ENCODE measurements around the gene RPRD1B.
A peak's percentile ranks its signal among the peaks of the same experiment; 100 is the strongest.

The RPRD1B gene

GRCh38 chr20:38024496-38024895, 9.1 kb upstream of the RPRD1B start:
- H3K4me1 ChIP-seq (ENCODE audit: control insufficient read depth, insufficient read depth, low read length) = peaks cover 7% of the 10 kb centered on the region
- H3K9me3 ChIP-seq (ENCODE audit: control insufficient read depth, low read length) = no peaks in the 10 kb centered on the region
- H3K4me3 ChIP-seq (ENCODE audit: low read length) = no peak overlapping the region
- no peak overlapping the region for H3K9ac ChIP-seq (ENCODE audit: low read length)
- peaks cover 6% of the 10 kb centered on the region for H3K36me3 ChIP-seq (ENCODE audit: control insufficient read depth, insufficient read depth, low read length, severe bottlenecking)
- H3K27me3 ChIP-seq (replicated peaks; ENCODE audit: control insufficient read depth, insufficient read depth, low read length) = no peaks in the 10 kb centered on the region
- DNase-seq (ENCODE audit: low read depth) = no peak

DNA sequence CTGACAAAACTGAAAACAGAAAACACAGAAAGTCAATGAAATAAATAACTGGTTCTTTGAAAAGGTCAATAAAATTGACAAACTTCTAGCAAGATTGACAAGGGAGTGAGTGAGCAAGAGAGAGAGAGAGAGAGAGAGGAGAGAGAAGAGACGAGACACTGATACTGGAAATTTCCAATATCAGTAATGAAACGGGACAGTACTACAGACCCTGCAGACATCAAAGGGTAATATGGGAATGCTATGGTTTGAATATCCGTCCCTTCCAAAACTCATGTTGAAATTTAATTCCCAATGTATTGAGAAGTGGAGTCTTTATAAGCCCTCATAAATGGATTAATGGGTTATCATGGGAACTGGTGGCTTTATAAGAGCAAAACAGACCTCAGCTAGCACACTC, 4.1 kb upstream of the RPRD1B start:
- peaks cover 6% of the 10 kb centered on the region for H3K36me3 ChIP-seq (ENCODE audit: control insufficient read depth, insufficient read depth, low read length, severe bottlenecking)
- H3K4me3 ChIP-seq (ENCODE audit: low read length) = no peak overlapping the region
- H3K9me3 ChIP-seq (ENCODE audit: control insufficient read depth, low read length) = no peaks in the 10 kb centered on the region
- DNase-seq (ENCODE audit: low read depth) = no peak
- H3K9ac ChIP-seq (ENCODE audit: low read length) = no peak overlapping the region
- H3K27me3 ChIP-seq (replicated peaks; ENCODE audit: control insufficient read depth, insufficient read depth, low read length) = no peaks in the 10 kb centered on the region
- peaks cover 14% of the 10 kb centered on the region for H3K4me1 ChIP-seq (ENCODE audit: control insufficient read depth, insufficient read depth, low read length)

DNA sequence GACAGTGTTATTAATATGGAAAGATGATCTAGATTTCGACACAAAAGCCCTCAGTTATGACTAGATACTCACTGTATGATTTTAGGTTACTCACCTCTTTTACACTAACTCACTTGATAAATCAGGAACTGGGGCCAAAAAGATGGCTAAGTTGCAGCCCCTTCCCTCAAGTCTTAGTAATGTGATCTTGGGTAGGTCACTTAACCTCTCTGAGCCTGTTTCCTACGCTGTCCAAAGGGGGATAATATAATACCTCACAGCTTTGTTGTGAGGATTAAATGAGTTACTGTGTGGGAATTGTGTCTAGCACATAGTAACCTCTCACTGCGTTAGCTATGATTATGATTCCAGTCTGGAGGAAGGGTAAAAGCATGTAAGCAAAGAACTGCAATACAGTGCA, 1.6 kb upstream of the RPRD1B start:
- H3K4me1 ChIP-seq (ENCODE audit: control insufficient read depth, insufficient read depth, low read length) = peaks cover 26% of the 10 kb centered on the region
- peak overlapping the region; percentile 99 for H3K4me3 ChIP-seq (ENCODE audit: low read length)
- no peaks in the 10 kb centered on the region for H3K27me3 ChIP-seq (replicated peaks; ENCODE audit: control insufficient read depth, insufficient read depth, low read length)
- H3K9ac ChIP-seq (ENCODE audit: low read length) = no peak overlapping the region
- H3K36me3 ChIP-seq (ENCODE audit: control insufficient read depth, insufficient read depth, low read length, severe bottlenecking) = no peaks in the 10 kb centered on the region
- no peaks in the 10 kb centered on the region for H3K9me3 ChIP-seq (ENCODE audit: control insufficient read depth, low read length)
- DNase-seq (ENCODE audit: low read depth) = no peak

DNA sequence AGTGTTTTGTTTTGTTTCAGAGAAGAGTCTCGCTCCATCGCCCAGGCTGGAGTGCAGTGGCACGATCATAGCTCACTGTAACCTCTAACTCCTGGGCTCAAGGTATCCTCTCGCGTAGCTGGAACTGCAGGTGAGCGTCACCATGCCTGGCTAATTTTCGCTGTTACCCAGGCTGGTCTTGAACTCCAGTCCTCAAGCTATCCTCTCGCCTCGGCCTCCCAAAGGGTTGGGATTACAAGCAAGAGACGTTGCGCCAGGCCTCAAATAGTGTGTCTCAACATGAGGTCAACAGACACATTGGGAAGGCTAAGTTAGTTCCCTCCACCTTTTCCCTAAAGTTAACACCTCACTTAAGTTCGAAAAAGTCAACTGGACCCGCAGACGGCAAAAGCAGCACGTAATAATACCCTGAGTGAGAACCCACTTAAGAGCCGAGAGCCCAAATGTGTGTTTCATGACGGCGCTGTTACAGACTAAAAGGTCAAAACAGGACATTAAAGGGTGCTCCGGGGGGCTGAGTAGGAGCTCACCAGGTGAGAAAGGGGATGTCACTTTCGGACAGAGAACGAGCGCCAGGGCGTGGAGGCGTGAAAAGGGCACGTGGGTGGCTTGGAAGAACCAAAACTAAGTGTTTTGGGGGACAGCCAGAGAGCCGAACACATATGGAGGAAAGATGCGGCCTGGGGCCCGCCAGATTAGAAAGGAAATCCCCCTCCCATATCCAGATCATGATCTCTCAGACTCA, 789 bp upstream of the RPRD1B start:
- DNase-seq (ENCODE audit: low read depth) = no peak
- no peaks in the 10 kb centered on the region for H3K27me3 ChIP-seq (replicated peaks; ENCODE audit: control insufficient read depth, insufficient read depth, low read length)
- H3K9me3 ChIP-seq (ENCODE audit: control insufficient read depth, low read length) = no peaks in the 10 kb centered on the region
- H3K4me1 ChIP-seq (ENCODE audit: control insufficient read depth, insufficient read depth, low read length) = peaks cover 26% of the 10 kb centered on the region
- no peaks in the 10 kb centered on the region for H3K36me3 ChIP-seq (ENCODE audit: control insufficient read depth, insufficient read depth, low read length, severe bottlenecking)
- H3K4me3 ChIP-seq (ENCODE audit: low read length) = peak overlapping the region; percentile 99
- H3K9ac ChIP-seq (ENCODE audit: low read length) = peak overlapping the region; percentile 99

- Histone ChIP-seq H3K36me3 (ENCODE audit: control insufficient read depth, insufficient read depth, low read length, severe bottlenecking) (no peaks in the 10 kb centered on the region), H3K9ac (ENCODE audit: low read length) (peak overlapping the region; percentile 99), H3K4me1 (ENCODE audit: control insufficient read depth, insufficient read depth, low read length) (peaks cover 26% of the 10 kb centered on the region), H3K4me3 (ENCODE audit: low read length) (peak overlapping the region; percentile 99), H3K9me3 (ENCODE audit: control insufficient read depth, low read length) (no peaks in the 10 kb centered on the region), H3K27me3 (replicated peaks; ENCODE audit: control insufficient read depth, insufficient read depth, low read length) (no peaks in the 10 kb centered on the region)
- DNase-seq (ENCODE audit: low read depth) = peak; percentile 19
Measured at GRCh38 chr20:38034108-38034649, 633 bp downstream of the RPRD1B start.

DNA sequence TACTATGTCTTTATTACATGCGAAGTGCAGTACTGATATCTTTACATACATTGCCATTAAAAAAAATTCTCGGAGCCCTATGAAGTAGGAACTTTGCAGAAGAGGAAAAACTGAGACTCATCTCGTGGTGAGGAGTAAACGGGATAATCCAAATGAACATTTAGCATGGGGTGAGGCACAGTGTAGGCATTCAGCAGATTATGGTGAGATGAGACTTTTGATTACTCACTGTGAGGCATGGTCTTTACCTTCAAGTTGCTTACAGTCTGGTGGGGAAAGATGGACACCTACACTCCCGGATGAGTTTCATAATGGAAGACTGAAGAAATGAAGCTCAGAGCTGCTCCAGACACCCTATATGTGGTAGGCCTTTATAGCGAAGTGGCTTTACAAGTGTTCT, 1.4 kb downstream of the RPRD1B start:
- no peaks in the 10 kb centered on the region for H3K9me3 ChIP-seq (ENCODE audit: control insufficient read depth, low read length)
- no peaks in the 10 kb centered on the region for H3K36me3 ChIP-seq (ENCODE audit: control insufficient read depth, insufficient read depth, low read length, severe bottlenecking)
- peak overlapping the region; percentile 99 for H3K9ac ChIP-seq (ENCODE audit: low read length)
- peak overlapping the region; percentile 99 for H3K4me3 ChIP-seq (ENCODE audit: low read length)
- H3K27me3 ChIP-seq (replicated peaks; ENCODE audit: control insufficient read depth, insufficient read depth, low read length) = no peaks in the 10 kb centered on the region
- H3K4me1 ChIP-seq (ENCODE audit: control insufficient read depth, insufficient read depth, low read length) = peaks cover 26% of the 10 kb centered on the region
- no peak for DNase-seq (ENCODE audit: low read depth)

- H3K27me3 ChIP-seq (replicated peaks; ENCODE audit: control insufficient read depth, insufficient read depth, low read length) = no peaks in the 10 kb centered on the region
Measured at GRCh38 chr20:38036366-38036765, 2.8 kb downstream of the RPRD1B start.

GRCh38 chr20:38040276-38040675, 6.7 kb downstream of the RPRD1B start:
- peaks cover 39% of the 10 kb centered on the region for H3K36me3 ChIP-seq (ENCODE audit: control insufficient read depth, insufficient read depth, low read length, severe bottlenecking)
- H3K4me3 ChIP-seq (ENCODE audit: low read length) = no peak overlapping the region
- H3K9ac ChIP-seq (ENCODE audit: low read length) = no peak overlapping the region

More at GRCh38 chr20:38036366-38036765, 2.8 kb downstream of the RPRD1B start:
- no peaks in the 10 kb centered on the region for H3K9me3 ChIP-seq (ENCODE audit: control insufficient read depth, low read length)
- H3K4me1 ChIP-seq (ENCODE audit: control insufficient read depth, insufficient read depth, low read length) = peaks cover 26% of the 10 kb centered on the region
- DNase-seq (ENCODE audit: low read depth) = no peak
- no peak overlapping the region for H3K9ac ChIP-seq (ENCODE audit: low read length)
- H3K4me3 ChIP-seq (ENCODE audit: low read length) = no peak overlapping the region
- peaks cover 12% of the 10 kb centered on the region for H3K36me3 ChIP-seq (ENCODE audit: control insufficient read depth, insufficient read depth, low read length, severe bottlenecking)

GRCh38 chr20:38043512-38044300, 10.2 kb downstream of the RPRD1B start:
- no peak overlapping the region for H3K9ac ChIP-seq (ENCODE audit: low read length)
- no peaks in the 10 kb centered on the region for H3K9me3 ChIP-seq (ENCODE audit: control insufficient read depth, low read length)
- H3K36me3 ChIP-seq (ENCODE audit: control insufficient read depth, insufficient read depth, low read length, severe bottlenecking) = peaks cover 51% of the 10 kb centered on the region
- H3K4me1 ChIP-seq (ENCODE audit: control insufficient read depth, insufficient read depth, low read length) = peaks cover 26% of the 10 kb centered on the region
- H3K27me3 ChIP-seq (replicated peaks; ENCODE audit: control insufficient read depth, insufficient read depth, low read length) = no peaks in the 10 kb centered on the region
- peak; percentile 81 for DNase-seq (ENCODE audit: low read depth)
- H3K4me3 ChIP-seq (ENCODE audit: low read length) = no peak overlapping the region

More at GRCh38 chr20:38040276-38040675, 6.7 kb downstream of the RPRD1B start:
- no peaks in the 10 kb centered on the region for H3K27me3 ChIP-seq (replicated peaks; ENCODE audit: control insufficient read depth, insufficient read depth, low read length)
- no peak for DNase-seq (ENCODE audit: low read depth)
- H3K4me1 ChIP-seq (ENCODE audit: control insufficient read depth, insufficient read depth, low read length) = peaks cover 9% of the 10 kb centered on the region
- no peaks in the 10 kb centered on the region for H3K9me3 ChIP-seq (ENCODE audit: control insufficient read depth, low read length)

- Histone ChIP-seq H3K4me1 (ENCODE audit: control insufficient read depth, insufficient read depth, low read length) (peaks cover 27% of the 10 kb centered on the region), H3K9me3 (ENCODE audit: control insufficient read depth, low read length) (no peaks in the 10 kb centered on the region), H3K27me3 (replicated peaks; ENCODE audit: control insufficient read depth, insufficient read depth, low read length) (no peaks in the 10 kb centered on the region), H3K9ac (ENCODE audit: low read length) (no peak overlapping the region), H3K4me3 (ENCODE audit: low read length) (no peak overlapping the region), H3K36me3 (ENCODE audit: control insufficient read depth, insufficient read depth, low read length, severe bottlenecking) (peaks cover 57% of the 10 kb centered on the region)
- no peak for DNase-seq (ENCODE audit: low read depth)
Measured at GRCh38 chr20:38044685-38045084, 11.1 kb downstream of the RPRD1B start.

DNA sequence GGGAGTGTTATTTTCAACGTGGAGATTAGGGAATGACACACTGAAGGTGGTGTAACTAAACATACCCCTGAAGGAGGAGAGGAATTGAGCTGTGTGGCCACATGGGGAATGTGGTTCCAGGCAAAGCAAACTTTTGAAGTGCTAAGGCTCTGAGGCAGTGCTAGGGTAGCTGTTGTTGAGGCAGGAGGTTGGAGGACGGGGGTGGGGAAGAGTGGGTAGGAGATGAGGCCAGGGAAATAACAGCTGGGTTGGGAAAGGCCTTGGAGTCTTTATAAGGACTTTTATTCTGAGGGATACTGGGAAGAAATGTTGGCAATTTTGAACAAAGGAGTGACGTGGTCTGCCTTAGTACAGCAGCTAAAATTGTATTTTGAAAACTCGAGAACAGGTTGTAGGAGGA, 13.0 kb downstream of the RPRD1B start:
- no peak overlapping the region for H3K9ac ChIP-seq (ENCODE audit: low read length)
- no peak for DNase-seq (ENCODE audit: low read depth)

More for the DNA sequence above, 13.0 kb downstream of the RPRD1B start:
- Histone ChIP-seq H3K36me3 (ENCODE audit: control insufficient read depth, insufficient read depth, low read length, severe bottlenecking) (peaks cover 53% of the 10 kb centered on the region), H3K27me3 (replicated peaks; ENCODE audit: control insufficient read depth, insufficient read depth, low read length) (no peaks in the 10 kb centered on the region), H3K4me1 (ENCODE audit: control insufficient read depth, insufficient read depth, low read length) (peaks cover 42% of the 10 kb centered on the region), H3K9me3 (ENCODE audit: control insufficient read depth, low read length) (no peaks in the 10 kb centered on the region), H3K4me3 (ENCODE audit: low read length) (no peak overlapping the region)

Data from adipocyte (in vitro differentiated cells).